Upper lobe of left lung (tissue), 4 donors: ENCODE measurements around the gene CAT.

Experiments used
- EP300 ChIP-seq, 4 donors: sonication (generic); formaldehyde crosslinking; IDR thresholded peaks; one replicate each; pipeline ENCODE4 v1.5.1; 2017; ENCODE audit warnings: antibody characterized with exemption in 4 of 4, control low read depth in 2 of 4
- POLR2A ChIP-seq, 4 donors: fragments of 450-650 bp; IDR thresholded peaks; one replicate each; pipeline ENCODE4 v1.5.1; 2016 to 2017; ENCODE audit warnings: antibody characterized with exemption in 4 of 4, mild to moderate bottlenecking in 2 of 4
- POLR2AphosphoS5 ChIP-seq, 2 donors: sonication (generic); formaldehyde crosslinking; IDR thresholded peaks; one replicate each; pipeline ENCODE4 v1.5.1; 2017; ENCODE audit warnings: antibody characterized with exemption in 2 of 2
- TF ChIP-seq, protein P1 (sequence below), 6 experiments: fragments of 450-650 bp in 4 of 6; fragments of 200-600 bp in 2 of 6; sonication (generic) in 2 of 6; IDR thresholded peaks; one replicate each; pipeline ENCODE4 v1.5.1; 2016 to 2019; ENCODE audit warnings: antibody characterized with exemption in 6 of 6

DNA sequence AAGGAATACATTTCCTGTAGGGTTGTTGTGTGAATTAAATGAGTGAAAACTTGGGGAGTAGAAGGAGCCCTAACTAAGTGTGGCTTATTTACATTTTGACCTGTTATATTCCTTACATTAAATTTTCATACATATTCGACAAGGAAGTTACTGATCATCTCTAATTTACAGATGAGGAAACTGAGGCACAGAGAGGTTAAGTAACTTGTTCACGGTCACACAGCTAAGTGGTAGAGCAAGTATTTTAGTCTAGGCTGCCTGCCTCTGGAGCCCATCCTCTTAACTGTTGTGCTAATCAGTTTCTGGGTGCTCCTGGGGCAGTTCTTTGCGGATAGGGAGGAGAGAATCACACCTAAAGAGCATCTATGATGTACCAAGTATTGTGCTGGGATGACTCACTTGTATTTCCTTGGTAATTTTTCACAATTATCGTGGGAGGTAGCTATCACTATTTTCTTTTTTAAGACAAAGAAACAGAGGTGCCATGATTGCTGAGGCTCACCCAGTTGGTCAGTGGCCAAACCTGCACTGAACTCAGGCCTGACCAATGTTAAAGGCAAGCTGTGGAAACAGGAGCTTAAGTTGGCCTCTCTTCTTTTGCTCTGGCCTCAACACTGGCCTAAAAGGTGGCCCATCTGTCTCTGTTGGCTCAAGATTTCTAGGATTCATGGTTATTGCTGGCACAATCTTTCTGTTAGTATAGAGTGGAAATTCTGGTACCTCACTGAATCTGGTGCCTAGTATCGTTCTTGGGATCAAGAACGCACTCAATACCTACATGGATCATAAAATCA lies 77.7 kb downstream of the CAT start:
- TF ChIP-seq, protein P1, sequence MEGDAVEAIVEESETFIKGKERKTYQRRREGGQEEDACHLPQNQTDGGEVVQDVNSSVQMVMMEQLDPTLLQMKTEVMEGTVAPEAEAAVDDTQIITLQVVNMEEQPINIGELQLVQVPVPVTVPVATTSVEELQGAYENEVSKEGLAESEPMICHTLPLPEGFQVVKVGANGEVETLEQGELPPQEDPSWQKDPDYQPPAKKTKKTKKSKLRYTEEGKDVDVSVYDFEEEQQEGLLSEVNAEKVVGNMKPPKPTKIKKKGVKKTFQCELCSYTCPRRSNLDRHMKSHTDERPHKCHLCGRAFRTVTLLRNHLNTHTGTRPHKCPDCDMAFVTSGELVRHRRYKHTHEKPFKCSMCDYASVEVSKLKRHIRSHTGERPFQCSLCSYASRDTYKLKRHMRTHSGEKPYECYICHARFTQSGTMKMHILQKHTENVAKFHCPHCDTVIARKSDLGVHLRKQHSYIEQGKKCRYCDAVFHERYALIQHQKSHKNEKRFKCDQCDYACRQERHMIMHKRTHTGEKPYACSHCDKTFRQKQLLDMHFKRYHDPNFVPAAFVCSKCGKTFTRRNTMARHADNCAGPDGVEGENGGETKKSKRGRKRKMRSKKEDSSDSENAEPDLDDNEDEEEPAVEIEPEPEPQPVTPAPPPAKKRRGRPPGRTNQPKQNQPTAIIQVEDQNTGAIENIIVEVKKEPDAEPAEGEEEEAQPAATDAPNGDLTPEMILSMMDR (IDR thresholded peaks at IDR 0.05) = no peak
- TF ChIP-seq POLR2AphosphoS5 (IDR thresholded peaks at IDR 0.05) (no peak), POLR2A (IDR thresholded peaks at IDR 0.05) (no peak), EP300 (IDR thresholded peaks at IDR 0.05) (no peak)
